Body of pancreas (tissue), 4 donors: ENCODE data around the gene ADK. TPM values are rescaled to one million over a fixed set of nuclear protein-coding genes. Genes with fewer than 3 reads are reported as not detected.

Experiments used
- ATAC-seq: fragments of 150-250 bp; one replicate; pipeline ENCODE4 v1.9.1; 2016
- DNase-seq, 4 donors: peaks; one replicate each; pipeline ENCODE4 v3.0.0-alpha.2; 2019
- H3K27ac ChIP-seq, 4 donors: fragments of 200-600 bp; sonication (generic); 1 replicate in 3 of 4; 2 replicates in 1 of 4; pipeline versions ENCODE4 v1.5.1 to v1.6.1; 2016 to 2019; ENCODE audit warnings: mild to moderate bottlenecking in 1 of 4, mixed read lengths in 1 of 4, moderate library complexity in 1 of 4
- H3K27me3 ChIP-seq, 2 donors: fragments of 200-600 bp; sonication (generic); one replicate each; pipeline ENCODE4 v1.6.0; 2016; ENCODE audit warnings: mild to moderate bottlenecking in 1 of 2
- H3K36me3 ChIP-seq, 2 donors: fragments of 200-600 bp; sonication (generic); replicated peaks in 1 of 2; 2 replicates each; pipeline ENCODE4 v1.5.1; 2016; ENCODE audit warnings: low read depth in 2 of 2; ENCODE audit not compliant: insufficient read depth in 1 of 2
- H3K4me1 ChIP-seq: fragments of 200-600 bp; sonication (generic); one replicate; pipeline ENCODE4 v1.6.0; 2016
- H3K4me3 ChIP-seq, 2 donors: fragments of 200-600 bp; sonication (generic); 1 replicate in 1 of 2; 2 replicates in 1 of 2; pipeline ENCODE4 v1.5.1; 2016 to 2019
- H3K9me3 ChIP-seq, 3 donors: fragments of 200-600 bp; sonication (generic); 1 replicate in 2 of 3; 2 replicates in 1 of 3; pipeline ENCODE4 v1.5.1; 2016
- POLR2A ChIP-seq, 3 donors: fragments of 450-650 bp; IDR thresholded peaks; one replicate each; pipeline ENCODE4 v1.6.1; 2016; ENCODE audit warnings: antibody characterized with exemption in 3 of 3, mild to moderate bottlenecking in 2 of 3
- WGBS, 2 donors: methylation state at CpG; one replicate each; pipeline ENCODE4 v1.1.5; 2017; 5-methylcytosine and 5-hydroxymethylcytosine counted together
- intact Hi-C: fragments of 100-400 bp; cut with DNase I; formaldehyde crosslinking; loops from one replicate; pipeline ENCODE4 v1.15.1; 2023
- total RNA-seq, 2 donors: library from RNA; depleted of rRNA; stranded (reverse); fragments of >200 nt; gene quantifications; one replicate each; pipeline ENCODE4 v1.1.0, GENCODE V29; 2016
- TF ChIP-seq, protein P1 (sequence below), 7 experiments: fragments of 450-650 bp in 4 of 7; fragments of 200-600 bp in 3 of 7; sonication (generic) in 3 of 7; IDR thresholded peaks; one replicate each; pipeline ENCODE4 v1.5.1; 2016 to 2019; ENCODE audit warnings: antibody characterized with exemption in 7 of 7

ADK gene
- total RNA-seq, 2 donors from 2014 or later, result 12.9 to 18.7 TPM

DNA sequence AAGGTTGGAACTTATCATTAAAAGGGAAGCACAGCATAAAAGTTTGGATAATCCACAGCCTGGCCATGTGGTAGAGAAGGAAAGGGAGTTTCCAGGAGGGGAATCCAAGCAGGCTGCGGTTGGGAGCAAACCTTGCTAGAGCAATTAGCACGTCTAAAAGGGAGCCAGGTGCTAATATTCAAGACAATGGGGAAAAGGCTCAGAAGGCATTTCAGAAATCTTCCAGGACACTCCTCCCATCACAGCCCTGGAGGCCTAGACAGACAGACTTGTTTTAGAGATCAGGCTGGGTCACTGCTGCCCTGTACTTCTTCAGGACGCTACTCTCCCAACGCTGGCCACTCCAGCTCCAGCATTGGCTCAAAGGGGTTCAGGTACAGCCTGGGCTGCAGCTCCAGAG, 579.2 kb downstream of the ADK start:
- no peaks in the 10 kb centered on the region for H3K36me3 ChIP-seq
- no peaks in the 10 kb centered on the region for H3K27me3 ChIP-seq
- no peak for ATAC-seq
- no peaks in the 10 kb centered on the region for H3K4me1 ChIP-seq
- intact Hi-C loops, result no loop called here
- H3K27ac ChIP-seq, result no peak overlapping the region
- WGBS, 2 donors, result 65 to 72% methylated on average over 4 of the region's 4 CpGs
- no peak for DNase-seq
- TF ChIP-seq POLR2A (IDR thresholded peaks at IDR 0.05), result no peak
- TF ChIP-seq, protein P1, sequence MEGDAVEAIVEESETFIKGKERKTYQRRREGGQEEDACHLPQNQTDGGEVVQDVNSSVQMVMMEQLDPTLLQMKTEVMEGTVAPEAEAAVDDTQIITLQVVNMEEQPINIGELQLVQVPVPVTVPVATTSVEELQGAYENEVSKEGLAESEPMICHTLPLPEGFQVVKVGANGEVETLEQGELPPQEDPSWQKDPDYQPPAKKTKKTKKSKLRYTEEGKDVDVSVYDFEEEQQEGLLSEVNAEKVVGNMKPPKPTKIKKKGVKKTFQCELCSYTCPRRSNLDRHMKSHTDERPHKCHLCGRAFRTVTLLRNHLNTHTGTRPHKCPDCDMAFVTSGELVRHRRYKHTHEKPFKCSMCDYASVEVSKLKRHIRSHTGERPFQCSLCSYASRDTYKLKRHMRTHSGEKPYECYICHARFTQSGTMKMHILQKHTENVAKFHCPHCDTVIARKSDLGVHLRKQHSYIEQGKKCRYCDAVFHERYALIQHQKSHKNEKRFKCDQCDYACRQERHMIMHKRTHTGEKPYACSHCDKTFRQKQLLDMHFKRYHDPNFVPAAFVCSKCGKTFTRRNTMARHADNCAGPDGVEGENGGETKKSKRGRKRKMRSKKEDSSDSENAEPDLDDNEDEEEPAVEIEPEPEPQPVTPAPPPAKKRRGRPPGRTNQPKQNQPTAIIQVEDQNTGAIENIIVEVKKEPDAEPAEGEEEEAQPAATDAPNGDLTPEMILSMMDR (IDR thresholded peaks at IDR 0.05), result no peak
- H3K9me3 ChIP-seq, result no peaks in the 10 kb centered on the region
- no peak overlapping the region for H3K4me3 ChIP-seq

DNA sequence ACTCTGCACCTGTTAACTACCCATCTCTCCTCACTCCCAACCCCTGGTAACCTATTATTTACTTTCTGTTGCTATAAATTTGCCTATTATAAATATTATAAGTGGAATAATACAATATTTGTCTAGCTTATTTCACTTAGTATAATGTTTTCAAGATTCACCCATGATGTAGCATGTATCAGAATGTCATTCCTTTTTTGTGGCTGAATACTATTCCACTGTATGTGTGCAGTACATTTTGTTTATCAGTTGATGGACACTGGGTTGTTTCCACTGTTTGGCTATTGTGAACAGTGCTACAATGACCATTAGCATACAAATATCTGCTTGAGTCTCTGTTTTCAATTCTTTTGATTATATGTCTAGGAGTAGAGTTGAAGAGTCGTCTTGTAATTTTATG, 582.6 kb downstream of the ADK start:
- H3K9me3 ChIP-seq, result no peaks in the 10 kb centered on the region
- DNase-seq, result no peak
- no peaks in the 10 kb centered on the region for H3K4me1 ChIP-seq
- intact Hi-C loops, result no loop called here
- no peak for TF ChIP-seq POLR2A (IDR thresholded peaks at IDR 0.05)
- TF ChIP-seq, protein P1 (IDR thresholded peaks at IDR 0.05), result no peak
- H3K27ac ChIP-seq, result no peak overlapping the region
- no peaks in the 10 kb centered on the region for H3K27me3 ChIP-seq
- 93% methylated on average over 1 of the region's 1 CpG for WGBS, 2 donors
- no peak for ATAC-seq
- H3K4me3 ChIP-seq, result no peak overlapping the region
- no peaks in the 10 kb centered on the region for H3K36me3 ChIP-seq

DNA sequence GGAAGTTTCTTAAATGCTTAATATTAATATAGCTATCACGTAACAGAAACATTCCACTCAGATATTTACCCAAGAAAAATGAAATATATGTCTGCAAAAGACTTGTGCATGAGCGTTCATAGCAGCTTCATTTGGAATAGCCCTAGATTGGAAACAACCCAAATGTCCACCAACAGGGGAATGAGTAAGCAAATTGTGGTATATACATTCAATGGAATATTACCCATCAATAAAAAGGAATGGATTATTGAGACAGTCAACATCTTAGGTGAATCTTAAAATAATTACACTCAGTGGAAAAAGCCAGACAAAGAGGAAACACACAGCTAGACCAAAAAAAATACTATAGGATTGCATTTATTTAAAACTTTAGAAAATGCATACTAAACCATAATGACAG, 585.0 kb downstream of the ADK start:
- Histone ChIP-seq H3K4me1 (no peaks in the 10 kb centered on the region), H3K4me3 (no peak overlapping the region), H3K36me3 (no peaks in the 10 kb centered on the region), H3K27me3 (no peaks in the 10 kb centered on the region), H3K9me3 (no peaks in the 10 kb centered on the region), H3K27ac (no peak overlapping the region)
- TF ChIP-seq POLR2A (IDR thresholded peaks at IDR 0.05), result no peak
- TF ChIP-seq, protein P1 (IDR thresholded peaks at IDR 0.05), result no peak
- intact Hi-C loops, result no loop called here
- DNase-seq (no peak), ATAC-seq (no peak)
- WGBS, 2 donors, result 74 to 77% methylated on average over 2 of the region's 2 CpGs

DNA sequence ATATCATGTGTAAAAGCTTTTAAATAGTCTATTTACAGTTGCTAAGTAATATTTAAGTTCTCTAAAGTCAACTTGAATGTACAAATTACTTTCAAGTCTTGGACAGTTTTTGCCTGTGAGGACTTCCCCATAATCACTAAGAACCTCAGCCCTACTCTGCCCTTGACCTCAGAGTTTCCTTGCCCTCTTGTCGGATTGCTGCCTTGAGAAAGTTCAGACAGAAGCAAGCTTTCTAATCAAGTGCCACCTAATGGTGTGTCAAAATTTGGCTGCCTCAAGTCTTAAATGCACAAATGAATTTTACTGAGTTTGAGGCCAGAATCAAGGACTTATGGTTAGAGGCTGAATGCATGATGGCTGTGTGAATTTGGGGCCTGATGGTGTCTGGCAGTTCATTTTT, 587.0 kb downstream of the ADK start:
- ATAC-seq (no peak), DNase-seq (no peak)
- H3K27ac ChIP-seq, result no peak overlapping the region
- H3K9me3 ChIP-seq, result no peaks in the 10 kb centered on the region
- no peaks in the 10 kb centered on the region for H3K4me1 ChIP-seq
- H3K4me3 ChIP-seq, result no peak overlapping the region
- H3K27me3 ChIP-seq, result no peaks in the 10 kb centered on the region
- 18 to 29% methylated on average over 1 of the region's 1 CpG for WGBS, 2 donors
- intact Hi-C loops, result no loop called here
- no peak for TF ChIP-seq POLR2A (IDR thresholded peaks at IDR 0.05)
- TF ChIP-seq, protein P1 (IDR thresholded peaks at IDR 0.05), result peak in 1 of 7 experiments; percentile 7
- H3K36me3 ChIP-seq, result no peaks in the 10 kb centered on the region

DNA sequence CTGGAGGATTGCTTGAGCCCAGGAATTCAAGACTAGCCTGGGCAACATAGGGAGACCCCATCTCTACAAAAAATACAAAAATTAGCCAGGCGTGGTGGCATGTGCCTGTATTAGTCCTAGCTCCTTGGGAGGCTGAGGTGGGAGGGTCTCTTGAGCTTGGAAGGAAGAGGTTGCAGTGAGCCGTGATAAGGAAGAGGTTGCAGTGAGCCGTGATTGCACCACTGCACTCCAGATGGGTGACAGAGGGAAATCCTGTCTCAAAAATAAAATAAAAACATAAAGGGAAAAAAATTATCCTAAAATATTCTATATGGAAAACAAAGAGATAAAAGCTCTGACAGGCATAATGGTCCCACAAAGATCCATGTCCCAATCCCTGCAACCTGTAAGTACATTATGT, 587.5 kb downstream of the ADK start:
- H3K4me3 ChIP-seq, result no peak overlapping the region
- intact Hi-C loops, result no loop called here
- no peaks in the 10 kb centered on the region for H3K27me3 ChIP-seq
- ATAC-seq (no peak), DNase-seq (no peak)
- no peak for TF ChIP-seq POLR2A (IDR thresholded peaks at IDR 0.05)
- TF ChIP-seq, protein P1 (IDR thresholded peaks at IDR 0.05), result no peak
- no peaks in the 10 kb centered on the region for H3K36me3 ChIP-seq
- H3K27ac ChIP-seq, result no peak overlapping the region
- no peaks in the 10 kb centered on the region for H3K4me1 ChIP-seq
- WGBS, 2 donors, result 64 to 93% methylated on average over 3 of the region's 3 CpGs
- H3K9me3 ChIP-seq, result no peaks in the 10 kb centered on the region
